GM18909 (cell line): Measurements from ENCODE around the gene POPDC3.
A peak's percentile ranks its signal among the peaks of the same experiment; 100 is the strongest.
"Not testable (repeated sequence)": the region's sequence is repeated elsewhere in the genome, so short reads cannot be mapped to it uniquely, and the experiment has no call there.

ENCODE experiments used
- ATAC-seq: cut with Tn5 transposase; IDR thresholded peaks from one replicate; pipeline ENCODE4 v1.9.1; 2021; ENCODE audit warnings: mild to moderate bottlenecking; ENCODE audit not compliant: unreplicated experiment, poor library complexity

POPDC3 gene

GRCh38 chr6:105179244-105180065, at the start of gene POPDC3:
Gene POPDC3 (minus strand): TSS chr6:105180014. CDS start chr6:105161909, 18,105 bp downstream.
- peak; percentile 58 for ATAC-seq

- ATAC-seq, result no peak
Measured at GRCh38 chr6:105227295-105227767, 47.5 kb upstream of the POPDC3 start.

- no peak for ATAC-seq
Measured at GRCh38 chr6:105226598-105227294, 46.9 kb upstream of the POPDC3 start.

GRCh38 chr6:105223242-105223641, 43.4 kb upstream of the POPDC3 start:
- no peak for ATAC-seq

GRCh38 chr6:105221219-105221618, 41.4 kb upstream of the POPDC3 start:
- not testable (repeated sequence) for ATAC-seq

GRCh38 chr6:105220186-105220585, 40.4 kb upstream of the POPDC3 start:
- no peak for ATAC-seq

- ATAC-seq, result not testable (repeated sequence)
Measured at GRCh38 chr6:105219218-105219617, 39.4 kb upstream of the POPDC3 start.

GRCh38 chr6:105215506-105215905, 35.7 kb upstream of the POPDC3 start:
- no peak for ATAC-seq

- no peak for ATAC-seq
Measured at GRCh38 chr6:105214668-105215067, 34.9 kb upstream of the POPDC3 start.

- ATAC-seq, result no peak
Measured at GRCh38 chr6:105213272-105213671, 33.5 kb upstream of the POPDC3 start.

- ATAC-seq, result peak; percentile 63
Measured at GRCh38 chr6:105212587-105212986, 32.8 kb upstream of the POPDC3 start.

GRCh38 chr6:105211831-105212230, 32.0 kb upstream of the POPDC3 start:
- ATAC-seq, result no peak

- ATAC-seq, result no peak
Measured at GRCh38 chr6:105210932-105211531, 31.2 kb upstream of the POPDC3 start.

- no peak for ATAC-seq
Measured at GRCh38 chr6:105209950-105210706, 30.3 kb upstream of the POPDC3 start.

- ATAC-seq, result no peak
Measured at GRCh38 chr6:105207524-105208269, 27.9 kb upstream of the POPDC3 start.

- ATAC-seq, result no peak
Measured at GRCh38 chr6:105204768-105205167, 25.0 kb upstream of the POPDC3 start.

- ATAC-seq, result no peak
Measured at GRCh38 chr6:105204331-105204730, 24.5 kb upstream of the POPDC3 start.

- no peak for ATAC-seq
Measured at GRCh38 chr6:105202486-105202885, 22.7 kb upstream of the POPDC3 start.

GRCh38 chr6:105200133-105200730, 20.4 kb upstream of the POPDC3 start:
- no peak for ATAC-seq
